GM12872 (cell line): ENCODE results near the gene CREBL2.

ENCODE experiments used
- TF ChIP-seq, protein P1 (sequence below): IDR thresholded peaks from 3 replicates; pipeline ENCODE4 v1.5.1; 2011; ENCODE audit warnings: low read depth, mild to moderate bottlenecking, low read length, moderate library complexity; ENCODE audit not compliant: insufficient read depth

The CREBL2 gene

DNA sequence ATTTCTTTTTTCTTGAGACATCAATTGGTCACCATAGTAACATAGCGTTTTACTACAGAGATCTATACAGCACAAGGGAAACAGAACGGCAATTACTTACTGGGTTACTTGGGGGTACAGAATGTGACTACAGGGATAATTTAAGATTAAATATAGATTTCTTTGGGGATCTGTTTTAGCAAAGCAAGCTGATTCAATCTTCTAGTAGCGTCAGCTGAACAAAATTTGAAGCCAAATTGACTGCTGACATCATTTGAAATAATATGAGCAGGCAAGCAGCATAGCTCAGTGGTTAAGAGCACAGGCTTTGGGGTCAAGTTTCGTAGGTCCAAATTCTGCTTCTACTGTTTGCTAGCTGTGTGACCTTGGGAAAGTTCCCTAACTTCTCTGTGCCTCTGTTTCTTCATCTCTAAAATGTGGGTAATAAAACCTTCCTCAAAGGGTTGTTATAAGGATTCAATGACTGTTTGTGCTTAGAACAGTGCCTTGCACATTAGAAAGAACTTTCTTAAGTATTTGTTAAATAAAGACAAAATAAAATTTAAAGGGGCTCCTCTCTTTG, 71.5 kb downstream of the CREBL2 start:
- TF ChIP-seq, protein P1, sequence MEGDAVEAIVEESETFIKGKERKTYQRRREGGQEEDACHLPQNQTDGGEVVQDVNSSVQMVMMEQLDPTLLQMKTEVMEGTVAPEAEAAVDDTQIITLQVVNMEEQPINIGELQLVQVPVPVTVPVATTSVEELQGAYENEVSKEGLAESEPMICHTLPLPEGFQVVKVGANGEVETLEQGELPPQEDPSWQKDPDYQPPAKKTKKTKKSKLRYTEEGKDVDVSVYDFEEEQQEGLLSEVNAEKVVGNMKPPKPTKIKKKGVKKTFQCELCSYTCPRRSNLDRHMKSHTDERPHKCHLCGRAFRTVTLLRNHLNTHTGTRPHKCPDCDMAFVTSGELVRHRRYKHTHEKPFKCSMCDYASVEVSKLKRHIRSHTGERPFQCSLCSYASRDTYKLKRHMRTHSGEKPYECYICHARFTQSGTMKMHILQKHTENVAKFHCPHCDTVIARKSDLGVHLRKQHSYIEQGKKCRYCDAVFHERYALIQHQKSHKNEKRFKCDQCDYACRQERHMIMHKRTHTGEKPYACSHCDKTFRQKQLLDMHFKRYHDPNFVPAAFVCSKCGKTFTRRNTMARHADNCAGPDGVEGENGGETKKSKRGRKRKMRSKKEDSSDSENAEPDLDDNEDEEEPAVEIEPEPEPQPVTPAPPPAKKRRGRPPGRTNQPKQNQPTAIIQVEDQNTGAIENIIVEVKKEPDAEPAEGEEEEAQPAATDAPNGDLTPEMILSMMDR = no peak

GRCh38 chr12:12683725-12684124, 72.0 kb downstream of the CREBL2 start:
- TF ChIP-seq, protein P1 = no peak

DNA sequence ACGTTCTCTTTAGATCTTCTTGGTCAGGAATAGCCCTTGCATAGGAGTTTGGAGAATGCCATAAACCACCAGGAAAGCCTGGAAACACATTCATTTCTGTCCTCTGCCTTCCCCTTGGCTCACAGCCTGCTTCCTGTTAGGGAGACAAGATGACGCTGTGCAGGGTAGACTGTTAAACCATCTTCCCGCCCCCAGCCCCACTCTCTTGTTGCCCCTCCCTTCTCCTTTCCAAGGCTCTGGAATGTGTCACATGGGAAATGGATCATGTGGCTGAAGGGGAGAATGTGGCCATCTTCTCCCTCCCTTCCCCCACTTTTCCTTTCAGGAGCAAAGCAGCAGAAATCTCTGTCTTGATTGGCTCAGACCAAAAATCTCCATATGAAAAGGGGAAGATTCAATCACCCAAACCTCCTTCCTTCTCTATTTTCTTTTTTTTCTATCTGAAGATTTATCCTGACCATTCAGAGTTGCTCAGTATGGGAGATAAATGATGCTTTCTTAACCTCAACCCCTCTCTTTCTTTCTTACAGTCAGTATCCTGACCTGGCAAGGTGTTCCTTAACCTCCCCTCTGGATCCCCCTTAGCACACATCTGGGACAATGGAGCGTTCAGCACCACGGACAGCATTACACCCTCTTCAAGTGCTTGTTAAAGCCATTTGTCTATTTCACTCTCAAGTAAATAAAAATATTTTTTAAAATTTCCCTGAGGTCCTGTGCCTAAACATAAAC, 72.9 kb downstream of the CREBL2 start:
- TF ChIP-seq, protein P1 = no peak

GRCh38 chr12:12685305-12685704, 73.6 kb downstream of the CREBL2 start:
- TF ChIP-seq, protein P1 = no peak

DNA sequence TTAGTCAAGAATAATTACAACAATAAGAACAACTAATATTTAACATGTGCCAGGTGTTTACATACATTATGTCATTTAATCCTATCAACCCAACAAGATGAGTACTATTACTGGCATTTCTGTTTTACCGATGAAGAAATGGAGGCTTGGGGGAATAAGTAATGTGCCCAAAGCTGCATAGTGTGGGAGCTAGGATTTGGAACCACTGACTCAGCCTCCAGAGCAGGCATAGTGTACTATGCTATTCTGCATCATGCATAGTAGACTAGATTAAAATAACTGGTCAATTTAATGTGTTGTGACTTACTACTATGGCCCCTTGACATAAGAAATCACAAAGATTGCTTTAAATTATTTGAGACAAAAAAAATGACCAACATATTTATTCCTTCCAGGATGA, 74.8 kb downstream of the CREBL2 start:
- TF ChIP-seq, protein P1 = no peak

- TF ChIP-seq, protein P1 = no peak
These were observed 75.2 kb downstream of the CREBL2 start for GRCh38 chr12:12686925-12687324.

GRCh38 chr12:12689647-12690300, 78.1 kb downstream of the CREBL2 start:
- TF ChIP-seq, protein P1 = no peak
